ENCODE results near the gene SLC7A6OS. TPM values are rescaled to one million over a fixed set of nuclear protein-coding genes. Genes with fewer than 3 reads are reported as not detected.

The SLC7A6OS gene
- 34.8 and 42.0 TPM in 2 replicates for total RNA-seq

GRCh38 chr16:68310774-68311511, at the start of gene SLC7A6OS, which contains the start of gene PRMT7:
Gene SLC7A6OS (minus strand): TSS chr16:68310946. CDS start chr16:68310926, 20 bp downstream.
Gene PRMT7 (plus strand): TSS chr16:68311019. CDS start chr16:68315980, 4,961 bp downstream.
- no peak for TF ChIP-seq CTCF (IDR thresholded peaks at IDR 0.05)
- peak; percentile 99 for ATAC-seq (ENCODE audit: low read depth)
- Mint-ChIP-seq H3K4me3 (peak within 1 kb of the TSS; percentile 98), H3K4me1 (peaks cover 38% of the 10 kb centered on the region), H3K9me3 (no peaks in the 10 kb centered on the region), H3K27me3 (no peaks in the 10 kb centered on the region), H3K27ac (peak within 1 kb of the TSS; percentile 93), H3K36me3 (ENCODE audit: low read depth) (peaks cover 51% of the 10 kb centered on the region)
- intact Hi-C loops (cut with micrococcal nuclease): loop anchor here (1.0 to 2.0 kb wide), 7 partner anchors 17 to 464 kb away; partner anchors contain the start of genes CENPT, NUTF2, PLA2G15 and SLC7A6
- POLR2A ChIA-PET: interaction anchor here (0.5 to 5.4 kb wide), 23 partner anchors 8 to 1292 kb away, joined by 3 to 104 read pairs (median 5); partner anchors contain the start of genes NFATC3, PLA2G15, RANBP10 and SLC7A6
- CTCF ChIA-PET: interaction anchor here (0.8 to 2.4 kb wide), 13 partner anchors 10 to 70 kb away, joined by 3 to 47 read pairs (median 4); partner anchors contain the start of gene SLC7A6
- DNase-seq: peak; percentile 87

DNA sequence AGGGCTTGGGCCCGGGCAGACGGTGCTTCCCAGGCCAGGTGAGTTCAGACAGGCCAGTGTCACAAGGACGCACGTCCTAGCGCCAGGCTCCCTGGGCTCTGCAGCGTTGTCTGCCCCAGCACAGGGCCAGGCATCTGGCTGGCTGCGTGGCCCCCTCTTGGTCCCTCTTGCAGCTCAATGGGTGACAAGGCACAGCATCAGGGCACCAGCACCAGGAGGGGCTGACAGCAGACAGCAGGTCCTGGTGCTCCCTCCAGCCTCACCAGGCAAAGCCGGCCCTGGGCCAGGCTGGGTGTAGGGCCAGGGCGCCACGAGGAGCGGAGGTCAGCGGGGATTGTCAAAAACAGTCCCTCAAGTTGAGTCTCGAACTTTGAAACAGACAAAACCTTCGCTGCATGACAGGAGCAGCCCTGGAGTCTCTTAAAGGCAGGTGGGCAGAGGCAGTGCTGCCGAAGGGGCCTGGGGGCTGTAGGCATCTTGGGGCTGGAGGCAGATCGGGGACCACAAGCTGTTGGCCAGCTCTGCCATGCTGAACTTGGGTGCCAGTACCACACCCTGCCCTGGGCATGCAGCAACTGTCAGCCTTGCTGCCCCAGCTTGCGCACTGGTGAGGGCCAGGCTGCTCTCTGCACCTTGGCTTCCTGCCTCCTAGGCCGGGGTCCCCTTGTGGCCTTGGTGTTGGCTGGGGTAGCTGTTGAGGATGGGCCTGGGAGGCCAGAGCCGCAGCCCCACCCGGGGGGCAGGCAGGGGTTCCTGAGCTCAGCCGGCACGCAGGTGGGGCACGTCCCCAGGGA, 48.8 kb upstream of the SLC7A6OS start:
- POLR2A ChIA-PET: no interaction called here
- H3K4me3 Mint-ChIP-seq: no peak overlapping the region
- H3K9me3 Mint-ChIP-seq: no peaks in the 10 kb centered on the region
- intact Hi-C loops (cut with micrococcal nuclease): no loop called here
- DNase-seq: no peak
- H3K27ac Mint-ChIP-seq: no peak overlapping the region
- no peak for TF ChIP-seq CTCF (IDR thresholded peaks at IDR 0.05)
- H3K27me3 Mint-ChIP-seq: no peaks in the 10 kb centered on the region
- H3K4me1 Mint-ChIP-seq: peaks cover 19% of the 10 kb centered on the region
- peaks cover 31% of the 10 kb centered on the region for H3K36me3 Mint-ChIP-seq (ENCODE audit: low read depth)
- CTCF ChIA-PET: interaction anchor here (2.1 kb wide), 1 partner anchor 97 kb away, joined by 5 read pairs; no protein-coding TSS in a partner anchor
- ATAC-seq (ENCODE audit: low read depth): no peak

- CTCF ChIA-PET: interaction anchor here (2.1 kb wide), 1 partner anchor 97 kb away, joined by 5 read pairs; no protein-coding TSS in a partner anchor
- Mint-ChIP-seq H3K36me3 (ENCODE audit: low read depth) (peaks cover 37% of the 10 kb centered on the region), H3K27me3 (no peaks in the 10 kb centered on the region), H3K4me3 (no peak overlapping the region), H3K4me1 (peaks cover 17% of the 10 kb centered on the region), H3K9me3 (no peaks in the 10 kb centered on the region), H3K27ac (no peak overlapping the region)
- POLR2A ChIA-PET: no interaction called here
- intact Hi-C loops (cut with micrococcal nuclease): no loop called here
- TF ChIP-seq CTCF (IDR thresholded peaks at IDR 0.05): no peak
- DNase-seq (no peak), ATAC-seq (ENCODE audit: low read depth) (no peak)
Measured at GRCh38 chr16:68358951-68359350, 48.2 kb upstream of the SLC7A6OS start.

- DNase-seq: no peak
- Mint-ChIP-seq H3K4me3 (no peak overlapping the region), H3K27me3 (no peaks in the 10 kb centered on the region), H3K27ac (no peak overlapping the region), H3K36me3 (ENCODE audit: low read depth) (peaks cover 47% of the 10 kb centered on the region), H3K4me1 (peaks cover 17% of the 10 kb centered on the region), H3K9me3 (no peaks in the 10 kb centered on the region)
- POLR2A ChIA-PET: interaction anchor here (0.7 to 1.0 kb wide), 2 partner anchors 26 to 47 kb away, joined by 3 read pairs; partner anchors contain the start of genes PRMT7 and SLC7A6OS
- no peak for ATAC-seq (ENCODE audit: low read depth)
- intact Hi-C loops (cut with micrococcal nuclease): no loop called here
- CTCF ChIA-PET: no interaction called here
- TF ChIP-seq CTCF (IDR thresholded peaks at IDR 0.05): no peak
Measured at GRCh38 chr16:68357923-68358322, 47.2 kb upstream of the SLC7A6OS start.
